Esophagus squamous epithelium (tissue), 5 donors: ENCODE measurements around the gene TEKTIP1. TPM values are rescaled to one million over a fixed set of nuclear protein-coding genes. Genes with fewer than 3 reads are reported as not detected.

Experiments
- DNase-seq: peaks from one replicate; lab custom pipeline; 2025; lab: John Stamatoyannopoulos, UW
- H3K27ac ChIP-seq, 4 donors: fragments of 200-600 bp; sonication (generic); one replicate each; pipeline ENCODE4 v1.5.1; 2016 to 2019; ENCODE audit warnings: mild to moderate bottlenecking in 1 of 4
- H3K27me3 ChIP-seq, 4 donors: fragments of 200-600 bp; sonication (generic); 1 replicate in 3 of 4; 2 replicates in 1 of 4; pipeline versions ENCODE4 v1.5.1 to v1.6.0; 2017 to 2021; ENCODE audit warnings: antibody characterized with exemption in 1 of 4
- H3K36me3 ChIP-seq, 3 donors: fragments of 200-600 bp; sonication (generic); one replicate each; pipeline ENCODE4 v1.5.1; 2016 to 2019
- H3K4me1 ChIP-seq, 3 donors: fragments of 200-600 bp; sonication (generic); one replicate each; pipeline ENCODE4 v1.5.1; 2017 to 2019
- H3K4me3 ChIP-seq, 4 donors: fragments of 200-600 bp; sonication (generic); 1 replicate in 3 of 4; 2 replicates in 1 of 4; pipeline ENCODE4 v1.5.1; 2016 to 2019; ENCODE audit warnings: mild to moderate bottlenecking in 2 of 4, moderate library complexity in 1 of 4
- H3K9me3 ChIP-seq, 3 donors: fragments of 200-600 bp; sonication (generic); one replicate each; pipeline ENCODE4 v1.5.1; 2016 to 2019
- POLR2A ChIP-seq, 4 donors: fragments of 450-650 bp; IDR thresholded peaks; one replicate each; pipeline ENCODE4 v1.6.1; 2017; ENCODE audit warnings: antibody characterized with exemption in 4 of 4, mild to moderate bottlenecking in 4 of 4, moderate library complexity in 3 of 4
- WGBS, 2 donors: methylation state at CpG; one replicate each; pipeline ENCODE4 v1.1.5; 2018; 5-methylcytosine and 5-hydroxymethylcytosine counted together
- intact Hi-C: fragments of 100-400 bp; cut with DNase I; formaldehyde crosslinking; loops from one replicate; pipeline ENCODE4 v1.15.0; 2022
- total RNA-seq, 4 donors: library from RNA; depleted of rRNA; stranded (reverse); fragments of >200 nt; gene quantifications; one replicate each; pipeline ENCODE4 v1.1.0, GENCODE V29; 2016
- TF ChIP-seq, protein P1 (sequence below), 6 experiments: fragments of 450-650 bp in 4 of 6; fragments of 200-600 bp in 2 of 6; sonication (generic) in 2 of 6; IDR thresholded peaks; one replicate each; pipeline ENCODE4 v1.5.1; 2016 to 2019; ENCODE audit warnings: antibody characterized with exemption in 6 of 6, mild to moderate bottlenecking in 4 of 6, moderate library complexity in 4 of 6
- donor health status: DM: yes; HTN: yes; CAD: no.

Gene TEKTIP1
- total RNA-seq, 4 donors from 2014 or later = 0.95 TPM; not detected in 3

DNA sequence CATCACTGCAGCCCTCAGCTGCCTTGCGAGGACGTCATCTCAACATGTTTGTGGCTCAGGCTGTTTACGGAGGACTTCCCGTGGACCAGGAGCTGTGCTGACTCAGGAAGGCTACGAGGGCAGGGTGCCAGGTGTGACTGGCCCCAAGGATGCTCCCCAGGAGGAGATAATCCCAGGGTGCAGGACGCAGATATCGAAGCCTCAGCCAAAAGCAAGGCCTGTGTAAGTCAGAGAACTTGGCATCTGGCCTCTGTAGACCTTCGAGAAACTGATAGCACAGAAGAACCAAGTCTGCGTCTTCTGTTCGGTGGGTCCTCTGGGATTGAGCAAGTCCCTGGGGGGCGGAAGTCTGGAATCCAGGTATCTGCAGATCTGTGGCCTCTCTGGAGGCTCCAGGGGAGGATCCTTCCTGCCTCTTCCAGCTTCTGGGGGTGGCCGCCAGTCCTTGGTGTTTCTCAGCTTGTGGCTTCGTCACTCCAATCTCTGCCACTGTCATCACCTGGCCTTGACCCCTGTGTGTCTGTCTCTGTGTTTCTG lies 35.9 kb upstream of the TEKTIP1 start:
- no peaks in the 10 kb centered on the region for H3K27me3 ChIP-seq
- no peak overlapping the region for H3K4me3 ChIP-seq
- H3K9me3 ChIP-seq = no peaks in the 10 kb centered on the region
- 84 to 95% methylated on average over 6 to 10 of the region's 13 CpGs for WGBS, 2 donors
- no peaks in the 10 kb centered on the region for H3K36me3 ChIP-seq
- intact Hi-C loops = no loop called here
- DNase-seq = no peak
- H3K27ac ChIP-seq = no peak overlapping the region
- H3K4me1 ChIP-seq = peaks cover 11 to 53% (median 27%) of the 10 kb centered on the region in 3 donors
- no peak for TF ChIP-seq POLR2A (IDR thresholded peaks at IDR 0.05)
- TF ChIP-seq, protein P1, sequence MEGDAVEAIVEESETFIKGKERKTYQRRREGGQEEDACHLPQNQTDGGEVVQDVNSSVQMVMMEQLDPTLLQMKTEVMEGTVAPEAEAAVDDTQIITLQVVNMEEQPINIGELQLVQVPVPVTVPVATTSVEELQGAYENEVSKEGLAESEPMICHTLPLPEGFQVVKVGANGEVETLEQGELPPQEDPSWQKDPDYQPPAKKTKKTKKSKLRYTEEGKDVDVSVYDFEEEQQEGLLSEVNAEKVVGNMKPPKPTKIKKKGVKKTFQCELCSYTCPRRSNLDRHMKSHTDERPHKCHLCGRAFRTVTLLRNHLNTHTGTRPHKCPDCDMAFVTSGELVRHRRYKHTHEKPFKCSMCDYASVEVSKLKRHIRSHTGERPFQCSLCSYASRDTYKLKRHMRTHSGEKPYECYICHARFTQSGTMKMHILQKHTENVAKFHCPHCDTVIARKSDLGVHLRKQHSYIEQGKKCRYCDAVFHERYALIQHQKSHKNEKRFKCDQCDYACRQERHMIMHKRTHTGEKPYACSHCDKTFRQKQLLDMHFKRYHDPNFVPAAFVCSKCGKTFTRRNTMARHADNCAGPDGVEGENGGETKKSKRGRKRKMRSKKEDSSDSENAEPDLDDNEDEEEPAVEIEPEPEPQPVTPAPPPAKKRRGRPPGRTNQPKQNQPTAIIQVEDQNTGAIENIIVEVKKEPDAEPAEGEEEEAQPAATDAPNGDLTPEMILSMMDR (IDR thresholded peaks at IDR 0.05) = no peak

- H3K27ac ChIP-seq = peak overlapping the region in 3 of 4 donors; percentile 94 to 98 (median 98)
Observed at GRCh38 chr19:3504735-3505134, 34.2 kb upstream of the TEKTIP1 start.

DNA sequence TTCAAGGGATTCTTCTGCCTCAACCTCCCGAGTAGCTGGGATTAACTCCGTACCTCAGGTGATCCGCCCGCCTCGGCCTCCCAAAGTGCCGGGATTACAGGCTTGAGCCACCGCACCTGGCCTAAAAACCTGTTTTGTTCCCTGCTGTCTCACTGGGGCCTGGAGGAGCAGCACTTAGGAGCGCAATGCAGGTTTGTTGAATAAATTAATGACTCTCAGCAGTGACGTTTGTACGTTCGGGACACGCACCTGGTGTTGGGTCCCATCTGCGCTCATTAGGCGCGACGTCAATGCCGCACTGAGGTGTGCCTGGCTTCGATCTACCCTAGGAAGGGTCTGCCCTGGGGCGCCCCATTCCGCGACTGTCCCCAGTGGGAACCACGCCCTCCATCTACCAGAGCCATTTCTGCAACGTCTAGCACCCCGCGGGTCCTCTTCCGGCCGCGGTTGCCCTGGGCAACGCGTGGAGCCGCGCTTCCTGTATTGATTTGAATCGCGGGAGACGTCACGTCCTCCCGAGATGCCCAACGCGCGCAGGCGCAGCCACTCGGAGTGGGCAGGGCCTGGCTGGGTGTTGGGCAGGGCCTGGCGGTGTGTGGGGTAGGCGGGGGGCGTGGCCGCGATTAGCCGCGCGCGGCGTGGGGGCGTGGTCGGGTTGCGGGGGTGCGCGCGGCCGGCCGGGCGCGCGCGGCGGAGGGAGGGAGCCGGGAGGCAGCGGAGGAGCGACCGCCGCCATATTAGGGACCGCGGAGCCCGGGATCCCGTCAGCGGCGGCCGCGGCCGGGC lies 33.2 kb upstream of the TEKTIP1 start, which contains the start of gene FZR1:
FZR1 (plus strand) TSS at position 714 of the 786 bp plus-strand sequence. CDS start 16,679 bp downstream, outside the sequence.
- peak within 1 kb of the TSS; percentile 92 to 98 (median 96) for H3K27ac ChIP-seq
- peaks cover 0 to 24% (median 0%) of the 10 kb centered on the region in 3 donors for H3K36me3 ChIP-seq
- intact Hi-C loops = loop anchor here (5.0 kb wide), 1 partner anchor 62 kb away; no protein-coding TSS in a partner anchor
- H3K27me3 ChIP-seq = no peaks in the 10 kb centered on the region
- H3K4me1 ChIP-seq = peaks cover 11 to 59% (median 20%) of the 10 kb centered on the region in 3 donors
- peak in 3 of 4 donors; percentile 80 to 88 (median 88) for TF ChIP-seq POLR2A (IDR thresholded peaks at IDR 0.05)
- TF ChIP-seq, protein P1 (IDR thresholded peaks at IDR 0.05) = peak in 1 of 6 experiments; percentile 12
- no peaks in the 10 kb centered on the region for H3K9me3 ChIP-seq
- peak; percentile 93 for DNase-seq
- WGBS, 2 donors = 3 to 4% methylated on average over 13 to 25 of the region's 79 CpGs
- H3K4me3 ChIP-seq = peak within 1 kb of the TSS; percentile 80 to 100 (median 96)

More at GRCh38 chr19:3504735-3505134, 34.2 kb upstream of the TEKTIP1 start:
- no peaks in the 10 kb centered on the region for H3K27me3 ChIP-seq
- WGBS, 2 donors = 76 to 90% methylated on average over 5 of the region's 5 CpGs
- intact Hi-C loops = loop anchor here (5.0 kb wide), 1 partner anchor 63 kb away; no protein-coding TSS in a partner anchor
- peaks cover 11 to 55% (median 22%) of the 10 kb centered on the region in 3 donors for H3K4me1 ChIP-seq
- no peak for TF ChIP-seq POLR2A (IDR thresholded peaks at IDR 0.05)
- TF ChIP-seq, protein P1 (IDR thresholded peaks at IDR 0.05) = no peak
- H3K36me3 ChIP-seq = peaks cover 0 to 13% (median 0%) of the 10 kb centered on the region in 3 donors
- no peaks in the 10 kb centered on the region for H3K9me3 ChIP-seq
- no peak overlapping the region for H3K4me3 ChIP-seq
- no peak for DNase-seq

- H3K27ac ChIP-seq = peak overlapping the region; percentile 92 to 98 (median 96)
- DNase-seq = peak; percentile 24
- WGBS, 2 donors = 0 to 2% methylated on average over 22 to 39 of the region's 69 CpGs
- H3K9me3 ChIP-seq = no peaks in the 10 kb centered on the region
- H3K27me3 ChIP-seq = no peaks in the 10 kb centered on the region
- TF ChIP-seq POLR2A (IDR thresholded peaks at IDR 0.05) = no peak
- TF ChIP-seq, protein P1 (IDR thresholded peaks at IDR 0.05) = no peak
- H3K4me3 ChIP-seq = peak overlapping the region; percentile 80 to 100 (median 96)
- H3K4me1 ChIP-seq = peaks cover 11 to 62% (median 20%) of the 10 kb centered on the region in 3 donors
- intact Hi-C loops = loop anchor here (5.0 kb wide), 1 partner anchor 61 kb away; no protein-coding TSS in a partner anchor
- H3K36me3 ChIP-seq = peaks cover 0 to 32% (median 0%) of the 10 kb centered on the region in 3 donors
Observed at GRCh38 chr19:3506384-3507340, 32.3 kb upstream of the TEKTIP1 start.
